Adrenal gland (tissue), 5 donors: ENCODE measurements around the gene LAPTM5.

Experiments used
- CTCF ChIP-seq, 6 experiments: fragments of 450-650 bp in 4 of 6; fragments of 200-600 bp in 2 of 6; sonication (generic) in 1 of 6; IDR thresholded peaks; 1 replicate in 5 of 6; 2 replicates in 1 of 6; pipeline versions ENCODE4 v1.5.1 to v1.8.0; 2016 to 2021; ENCODE audit warnings: antibody characterized with exemption in 6 of 6, mild to moderate bottlenecking in 2 of 6, moderate library complexity in 1 of 6
- POLR2A ChIP-seq, 2 donors: fragments of 450-650 bp; IDR thresholded peaks; one replicate each; pipeline ENCODE4 v1.6.1; 2017; ENCODE audit warnings: antibody characterized with exemption in 2 of 2, mild to moderate bottlenecking in 2 of 2, moderate library complexity in 1 of 2
- donor health status: DM: no; HTN: no; CAD: no.

- TF ChIP-seq CTCF (IDR thresholded peaks at IDR 0.05) (no peak), POLR2A (IDR thresholded peaks at IDR 0.05) (no peak)
Observed at GRCh38 chr1:30696831-30697230, 60.7 kb downstream of the LAPTM5 start.
